ENCODE measurements around the gene ACOX2. TPM values are rescaled to one million over a fixed set of nuclear protein-coding genes. Genes with fewer than 3 reads are reported as not detected.

Gene ACOX2
- polyA plus RNA-seq, 3 donors, result 2.4 to 2.5 (median 2.4) TPM

DNA sequence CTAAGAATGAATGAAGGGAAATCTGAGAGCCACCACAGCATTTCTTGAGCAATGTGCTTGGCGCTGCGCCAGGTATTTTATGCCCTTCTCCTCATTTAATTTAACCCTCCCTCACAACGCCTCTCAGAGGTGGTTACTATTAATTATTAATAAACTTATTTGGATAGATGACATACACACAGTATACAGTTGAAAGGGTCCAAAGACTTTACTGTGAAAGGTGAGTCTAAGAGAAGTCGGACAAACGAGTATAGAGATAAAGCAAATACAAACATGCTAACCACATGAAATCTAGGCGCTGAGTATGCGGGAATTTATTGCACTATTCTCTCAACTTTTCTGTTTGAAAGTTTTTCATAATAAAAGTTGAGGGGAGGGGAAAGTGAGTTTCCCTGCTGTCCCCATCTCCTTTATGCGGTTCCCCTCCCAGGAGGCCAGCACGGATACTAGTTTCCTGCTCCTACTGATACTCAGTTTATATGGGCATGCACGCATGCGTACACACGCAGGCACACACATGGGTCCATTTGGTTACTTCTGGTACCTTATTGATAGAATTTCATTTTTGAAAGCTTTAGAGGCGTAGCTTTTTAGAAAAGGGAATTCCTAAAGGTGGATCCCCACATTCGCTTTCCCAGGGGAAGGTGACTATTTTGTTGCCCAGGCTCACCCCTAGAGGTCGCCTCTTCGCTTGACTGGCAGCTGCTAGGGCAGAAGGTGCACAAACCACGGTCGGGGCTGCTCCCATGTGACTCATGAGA is 73.6 kb downstream of the ACOX2 start:
- H3K27ac Mint-ChIP-seq, result peak overlapping the region in 4 of 7 donors; percentile 21 to 85 (median 38)
- H3K4me3 Mint-ChIP-seq, result peak overlapping the region; percentile 66 to 81
- H2AFZ ChIP-seq (ENCODE audit: insufficient read depth, low read depth, low read length, poor library complexity, severe bottlenecking), result peak overlapping the region; percentile 36

DNA sequence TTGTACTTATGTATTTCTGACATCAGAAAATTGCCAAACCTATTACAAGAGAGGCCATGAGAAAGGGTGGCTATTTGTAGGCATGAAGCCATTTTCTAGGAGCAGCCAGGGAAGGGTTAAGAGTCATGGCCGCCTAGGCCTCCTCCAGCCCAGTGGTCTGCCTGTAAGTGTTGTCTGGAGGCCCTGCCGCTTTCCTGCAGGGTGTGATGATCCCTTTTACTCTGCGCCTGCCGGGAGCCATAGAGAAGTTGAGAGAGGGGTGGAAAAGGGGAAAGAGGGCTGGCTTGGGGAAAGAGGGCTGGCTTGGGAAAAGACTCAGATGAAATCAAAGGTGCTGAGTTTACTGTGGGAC is 74.2 kb downstream of the ACOX2 start:
- TF ChIP-seq, protein P1, sequence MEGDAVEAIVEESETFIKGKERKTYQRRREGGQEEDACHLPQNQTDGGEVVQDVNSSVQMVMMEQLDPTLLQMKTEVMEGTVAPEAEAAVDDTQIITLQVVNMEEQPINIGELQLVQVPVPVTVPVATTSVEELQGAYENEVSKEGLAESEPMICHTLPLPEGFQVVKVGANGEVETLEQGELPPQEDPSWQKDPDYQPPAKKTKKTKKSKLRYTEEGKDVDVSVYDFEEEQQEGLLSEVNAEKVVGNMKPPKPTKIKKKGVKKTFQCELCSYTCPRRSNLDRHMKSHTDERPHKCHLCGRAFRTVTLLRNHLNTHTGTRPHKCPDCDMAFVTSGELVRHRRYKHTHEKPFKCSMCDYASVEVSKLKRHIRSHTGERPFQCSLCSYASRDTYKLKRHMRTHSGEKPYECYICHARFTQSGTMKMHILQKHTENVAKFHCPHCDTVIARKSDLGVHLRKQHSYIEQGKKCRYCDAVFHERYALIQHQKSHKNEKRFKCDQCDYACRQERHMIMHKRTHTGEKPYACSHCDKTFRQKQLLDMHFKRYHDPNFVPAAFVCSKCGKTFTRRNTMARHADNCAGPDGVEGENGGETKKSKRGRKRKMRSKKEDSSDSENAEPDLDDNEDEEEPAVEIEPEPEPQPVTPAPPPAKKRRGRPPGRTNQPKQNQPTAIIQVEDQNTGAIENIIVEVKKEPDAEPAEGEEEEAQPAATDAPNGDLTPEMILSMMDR (IDR thresholded peaks at IDR 0.05), result no peak
- no peaks in the 10 kb centered on the region for H4K20me1 ChIP-seq (ENCODE audit: insufficient read depth, low read length)
- H3K4me2 ChIP-seq (replicated peaks; ENCODE audit: extremely low read depth, low read length, poor library complexity, severe bottlenecking), result no peak overlapping the region
- Mint-ChIP-seq H3K27ac (peak overlapping the region in 4 of 7 donors; percentile 3 to 85 (median 40)), H3K4me3 (no peak overlapping the region), H3K36me3 (no peaks in the 10 kb centered on the region), H3K9me3 (peaks cover 0 to 2% (median 0%) of the 10 kb centered on the region in 7 donors), H3K4me1 (peaks cover 16% of the 10 kb centered on the region), H3K27me3 (ENCODE audit: low read depth in 3 of 3) (peaks cover 0 to 5% (median 2%) of the 10 kb centered on the region in 3 donors)
- peaks cover 14% of the 10 kb centered on the region in 2 donors for H3K4me1 ChIP-seq (ENCODE audit: control insufficient read depth in 1 of 2, insufficient read depth in 2 of 2, low read length in 2 of 2)
- 91% methylated on average over 4 of the region's 4 CpGs for WGBS (ENCODE audit: insufficient coverage)
- no peaks in the 10 kb centered on the region for H3K9me3 ChIP-seq (replicated peaks in 1 of 2; ENCODE audit: control insufficient read depth in 1 of 2, insufficient read depth in 1 of 2, low read length in 2 of 2)
- no peaks in the 10 kb centered on the region for H3K27me3 ChIP-seq (ENCODE audit: control insufficient read depth in 2 of 2, insufficient read depth in 2 of 2, low read length in 2 of 2)
- no peak for DNase-seq
- H3K4me3 ChIP-seq (replicated peaks in 1 of 3; ENCODE audit: low read depth in 2 of 3, low read length in 3 of 3), result peak overlapping the region in 1 of 3 experiments; percentile 55
- H3K79me2 ChIP-seq (ENCODE audit: insufficient read depth, low read length), result no peaks in the 10 kb centered on the region
- H3K36me3 ChIP-seq (replicated peaks in 1 of 2; ENCODE audit: control insufficient read depth in 1 of 2, insufficient read depth in 2 of 2, low read length in 2 of 2), result no peaks in the 10 kb centered on the region
- no peak overlapping the region for H3K9ac ChIP-seq (ENCODE audit: insufficient read depth, low read length, poor library complexity, severe bottlenecking)
- H2AFZ ChIP-seq (ENCODE audit: insufficient read depth, low read depth, low read length, poor library complexity, severe bottlenecking), result peak overlapping the region; percentile 36
- no peak overlapping the region for H3K27ac ChIP-seq (ENCODE audit: low read depth in 1 of 2, low read length in 2 of 2)
- intact Hi-C loops (cut with micrococcal nuclease), result loop anchor here (2.0 to 5.0 kb wide), 2 partner anchors 69 to 70 kb away; no protein-coding TSS in a partner anchor

More for the DNA sequence above, 73.6 kb downstream of the ACOX2 start:
- Histone ChIP-seq H3K36me3 (replicated peaks in 1 of 2; ENCODE audit: control insufficient read depth in 1 of 2, insufficient read depth in 2 of 2, low read length in 2 of 2) (no peaks in the 10 kb centered on the region), H3K79me2 (ENCODE audit: insufficient read depth, low read length) (no peaks in the 10 kb centered on the region), H4K20me1 (ENCODE audit: insufficient read depth, low read length) (no peaks in the 10 kb centered on the region), H3K4me2 (replicated peaks; ENCODE audit: extremely low read depth, low read length, poor library complexity, severe bottlenecking) (peak overlapping the region; percentile 60), H3K4me3 (replicated peaks in 1 of 3; ENCODE audit: low read depth in 2 of 3, low read length in 3 of 3) (peak overlapping the region in 2 of 3 experiments; percentile 12 to 55), H3K4me1 (ENCODE audit: control insufficient read depth in 1 of 2, insufficient read depth in 2 of 2, low read length in 2 of 2) (peaks cover 14 to 17% of the 10 kb centered on the region in 2 donors), H3K9ac (ENCODE audit: insufficient read depth, low read length, poor library complexity, severe bottlenecking) (no peak overlapping the region), H3K9me3 (replicated peaks in 1 of 2; ENCODE audit: control insufficient read depth in 1 of 2, insufficient read depth in 1 of 2, low read length in 2 of 2) (no peaks in the 10 kb centered on the region), H3K27ac (ENCODE audit: low read depth in 1 of 2, low read length in 2 of 2) (no peak overlapping the region), H3K27me3 (ENCODE audit: control insufficient read depth in 2 of 2, insufficient read depth in 2 of 2, low read length in 2 of 2) (no peaks in the 10 kb centered on the region)
- Mint-ChIP-seq H3K36me3 (no peaks in the 10 kb centered on the region), H3K9me3 (peaks cover 0 to 2% (median 0%) of the 10 kb centered on the region in 7 donors), H3K27me3 (ENCODE audit: low read depth in 3 of 3) (peaks cover 0 to 5% (median 0%) of the 10 kb centered on the region in 3 donors), H3K4me1 (peaks cover 16% of the 10 kb centered on the region)
- 1% methylated on average over 7 of the region's 18 CpGs for WGBS (ENCODE audit: insufficient coverage)
- intact Hi-C loops (cut with micrococcal nuclease), result loop anchor here (2.0 to 5.0 kb wide), 2 partner anchors 69 kb away; no protein-coding TSS in a partner anchor
- peak; percentile 74 to 87 (median 81) for DNase-seq
- TF ChIP-seq, protein P1 (IDR thresholded peaks at IDR 0.05), result peak; percentile 97
